ENCODE measurements around the gene SPNS2.
"Not testable (repeated sequence)": the region's sequence is repeated elsewhere in the genome, so short reads cannot be mapped to it uniquely, and the experiment has no call there.

Gene SPNS2

DNA sequence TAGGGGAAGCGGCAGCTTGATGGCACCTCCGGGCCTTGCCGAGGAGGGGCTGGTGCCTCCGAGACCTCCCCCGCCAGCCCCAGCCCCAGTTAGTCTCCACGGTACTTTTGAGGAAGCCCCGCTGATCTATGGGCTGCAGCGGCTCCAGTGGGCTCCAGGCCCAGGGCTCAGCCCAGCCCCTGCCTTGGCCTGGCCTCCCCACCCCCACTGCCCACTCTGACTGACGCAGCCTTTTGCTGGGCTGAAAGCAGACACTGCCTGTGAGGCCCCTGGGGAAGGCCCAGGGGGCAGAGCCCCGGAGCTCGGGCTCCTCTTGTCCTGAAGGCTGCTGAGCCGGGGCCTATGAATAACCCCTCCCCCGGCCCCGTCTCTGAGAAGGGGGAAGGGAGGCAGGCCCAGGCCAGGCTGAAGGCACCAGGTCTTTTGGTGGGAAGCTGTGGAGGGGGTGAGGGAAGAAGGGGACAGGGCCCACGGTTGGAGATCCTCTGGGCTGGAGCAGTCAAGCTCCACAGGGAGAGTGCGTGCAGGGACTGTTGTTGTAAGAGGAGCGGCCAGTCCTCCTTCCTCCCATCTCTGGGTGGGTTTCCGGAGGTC, 78.1 kb downstream of the SPNS2 start:
- DNase-seq = no peak

DNA sequence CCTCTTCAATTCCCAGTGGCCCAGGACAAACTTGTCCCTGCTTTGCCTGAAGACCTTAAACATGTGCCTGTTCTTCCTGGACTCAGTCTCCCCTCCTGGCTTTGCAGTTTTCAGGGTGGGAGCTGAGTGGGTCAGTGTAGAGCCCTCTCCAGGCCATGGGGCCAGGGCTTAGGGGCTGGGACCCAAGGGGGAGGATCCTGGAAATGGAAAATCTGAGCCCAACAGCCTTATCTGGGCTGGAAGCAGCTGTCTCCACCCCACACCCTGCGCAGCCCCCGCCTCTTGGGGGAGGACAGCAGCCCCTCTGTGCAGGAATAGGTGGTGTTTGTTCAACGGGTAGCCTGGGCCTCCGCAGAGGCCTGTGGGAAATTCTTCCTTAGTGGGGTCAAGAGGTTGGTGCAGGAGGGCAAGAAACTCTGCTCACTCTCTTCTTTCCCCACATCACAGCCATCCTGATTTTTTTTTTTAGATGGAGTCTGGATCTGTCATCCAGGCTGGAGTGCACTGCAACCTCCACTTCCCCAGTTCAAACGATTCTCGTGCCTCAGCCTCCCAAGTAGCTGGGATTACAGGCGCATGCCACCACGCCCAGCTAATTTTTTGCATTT, 78.8 kb downstream of the SPNS2 start:
- no peak for DNase-seq

DNA sequence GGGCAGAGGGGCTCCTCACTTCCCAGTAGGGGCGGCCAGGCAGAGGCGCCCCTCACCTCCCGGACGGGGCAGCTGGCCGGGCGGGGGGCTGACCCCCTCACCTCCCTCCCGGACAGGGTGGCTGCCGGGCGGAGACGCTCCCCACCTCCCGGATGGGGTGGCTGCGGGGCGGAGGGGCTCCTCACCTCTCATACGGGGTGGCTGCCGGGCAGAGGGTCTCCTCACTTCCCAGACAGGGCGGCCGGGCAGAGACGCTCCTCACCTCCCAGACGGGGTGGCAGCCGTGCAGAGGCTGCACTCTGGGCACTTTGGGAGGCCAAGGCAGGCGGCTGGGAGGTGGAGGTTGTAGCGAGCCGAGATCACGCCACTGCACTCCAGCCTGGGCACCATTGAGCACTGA, 79.7 kb downstream of the SPNS2 start:
- not testable (repeated sequence) for DNase-seq

DNA sequence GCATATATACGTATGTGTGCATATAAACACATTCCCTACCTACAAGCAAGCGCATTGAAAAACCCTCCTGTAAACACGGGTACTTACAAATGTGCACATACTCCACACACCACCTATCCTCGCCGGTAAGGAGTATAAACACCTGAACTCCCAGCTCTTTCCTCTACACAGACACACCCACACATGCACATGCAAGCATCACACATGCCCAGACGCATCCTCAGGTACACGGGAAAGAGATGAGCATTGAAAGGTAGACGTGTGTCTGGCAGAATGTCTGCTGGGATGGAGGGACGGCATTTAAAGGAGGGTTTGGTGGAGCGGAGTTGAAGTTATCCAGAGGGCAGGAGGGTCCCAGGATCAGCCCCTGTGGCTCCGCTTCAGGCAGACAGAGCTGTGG, 81.0 kb downstream of the SPNS2 start:
- DNase-seq = no peak

DNA sequence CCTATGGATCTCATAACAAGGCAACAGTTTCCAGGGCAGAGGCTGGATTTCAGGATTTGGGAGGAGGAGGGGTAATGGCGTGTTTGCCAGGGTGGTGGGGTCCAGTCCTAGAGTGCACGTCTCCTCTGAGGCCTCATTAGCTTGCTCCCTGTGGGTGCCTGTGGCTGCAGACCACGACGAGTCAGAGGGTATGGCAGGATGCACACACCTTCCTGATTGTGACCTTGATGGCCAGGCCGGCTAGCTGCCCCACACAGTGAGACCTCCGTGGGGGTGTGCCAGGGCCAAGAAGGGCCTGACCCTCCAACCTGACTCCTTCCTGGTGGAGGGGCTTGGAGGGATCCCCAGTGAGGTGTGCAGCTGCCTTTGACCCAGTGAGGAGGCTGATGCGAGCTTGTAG, 81.6 kb downstream of the SPNS2 start:
- no peak for DNase-seq

DNA sequence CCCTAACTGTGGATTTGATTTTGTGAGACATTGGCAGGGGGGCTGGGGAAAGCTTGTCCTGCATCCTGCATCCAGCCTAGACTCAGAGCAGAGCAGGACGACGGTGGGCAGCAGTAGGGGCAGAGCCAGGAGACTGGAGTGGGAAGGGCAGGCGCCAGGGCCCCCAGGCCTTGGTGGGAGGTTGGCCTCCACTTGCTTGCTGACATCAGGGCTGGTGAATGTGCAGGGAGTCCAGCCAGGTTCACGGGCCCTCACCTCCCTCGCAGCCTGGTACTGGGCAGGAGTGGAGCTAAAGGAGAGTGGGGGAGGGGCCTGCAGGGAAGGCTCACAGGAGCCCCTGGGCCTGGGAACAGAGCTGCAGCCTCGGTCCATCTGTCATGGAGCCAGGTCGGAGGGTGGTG, 83.4 kb downstream of the SPNS2 start:
- no peak for DNase-seq

DNA sequence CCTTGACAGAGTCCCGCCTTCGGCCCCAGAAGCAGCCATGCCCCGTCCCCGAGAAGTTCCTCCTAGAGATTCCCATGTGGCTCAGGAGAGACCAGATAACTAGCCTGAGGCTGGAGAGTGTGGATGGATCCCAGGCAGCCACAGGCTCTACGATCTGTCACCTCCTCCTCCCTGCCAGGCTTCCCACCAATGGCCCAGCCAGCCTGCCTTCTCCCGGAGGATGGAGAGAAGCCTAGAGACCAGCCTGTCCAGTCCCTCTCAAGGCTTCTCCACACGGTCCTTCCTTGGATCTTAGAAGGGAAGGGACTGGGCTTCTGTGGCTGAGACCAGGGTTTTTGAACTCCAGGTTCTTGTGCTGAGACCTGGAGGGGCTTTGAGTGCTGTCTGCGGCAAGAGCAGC, 84.0 kb downstream of the SPNS2 start:
- DNase-seq = no peak

DNA sequence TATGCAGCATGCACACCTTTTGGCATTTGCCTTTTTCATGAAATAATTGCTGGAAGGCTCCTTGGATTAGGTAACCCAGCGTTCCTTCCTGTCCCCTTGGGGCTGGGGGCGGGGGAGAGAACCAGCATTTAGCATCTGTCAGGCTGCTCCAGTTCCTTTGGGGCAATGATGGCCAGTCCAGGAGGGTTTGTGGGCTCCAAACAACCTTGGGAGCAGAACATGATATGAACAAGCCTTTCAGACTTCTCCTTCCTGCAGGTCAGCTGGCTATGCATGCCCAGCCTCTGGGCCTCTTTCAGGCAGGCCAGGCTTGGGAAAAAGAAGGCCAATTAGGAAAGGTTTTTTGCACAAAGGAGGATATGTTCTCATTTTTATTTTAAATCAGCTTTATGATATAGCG, 84.5 kb downstream of the SPNS2 start:
- DNase-seq = no peak

DNA sequence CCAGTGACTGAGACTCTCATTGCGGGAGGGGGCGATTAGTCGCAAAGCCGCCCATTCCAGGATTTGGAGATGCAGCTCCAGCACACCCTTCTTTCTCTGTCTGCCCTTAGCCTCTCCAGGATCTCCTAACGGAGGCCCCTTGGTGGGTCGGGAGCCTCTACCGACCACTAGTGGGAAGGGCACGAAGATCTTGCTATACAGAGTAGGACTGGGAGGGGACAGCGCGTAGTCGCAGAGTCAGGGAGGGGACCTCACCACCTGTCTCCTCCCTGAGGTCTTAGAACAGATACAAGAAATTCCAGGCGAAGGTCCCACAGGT, 85.1 kb downstream of the SPNS2 start:
- no peak for DNase-seq

DNA sequence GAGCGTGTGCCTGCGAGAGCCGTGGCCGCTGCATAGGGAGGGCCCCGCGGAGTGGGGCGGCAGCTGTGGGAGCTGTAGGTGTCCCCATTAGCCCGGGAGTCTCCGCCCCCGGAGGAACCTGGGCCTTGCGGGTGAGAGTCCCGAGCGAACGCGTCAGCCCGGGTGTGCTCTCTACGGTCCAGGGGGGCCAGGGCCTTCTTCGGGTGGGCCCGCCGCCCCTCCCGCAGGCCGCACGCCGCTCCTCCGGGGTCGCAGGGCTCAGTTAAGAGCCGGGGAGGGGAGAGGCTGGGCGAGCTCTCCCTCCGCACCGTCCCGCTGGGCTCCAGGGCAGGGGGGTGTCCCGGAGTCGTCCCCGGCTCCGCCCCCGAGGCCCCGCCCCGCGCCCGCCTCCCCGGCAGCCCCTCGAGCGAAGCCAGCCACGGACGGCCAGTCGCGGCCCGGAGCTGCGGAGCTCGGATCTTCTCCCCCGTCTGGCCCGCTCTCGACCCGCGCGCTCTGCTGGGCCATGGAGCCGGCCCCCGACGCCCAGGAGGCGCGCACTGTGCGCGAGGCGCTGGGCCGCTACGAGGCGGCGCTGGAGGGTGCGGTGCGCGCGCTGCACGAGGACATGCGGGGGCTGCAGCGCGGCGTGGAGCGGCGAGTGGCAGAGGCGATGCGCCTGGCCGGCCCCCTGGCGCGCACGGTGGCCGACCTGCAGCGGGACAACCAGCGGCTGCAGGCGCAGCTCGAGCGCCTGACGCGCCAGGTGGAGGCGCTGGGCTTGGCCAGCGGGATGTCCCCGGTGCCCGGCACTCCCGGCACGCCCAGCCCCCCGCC, 85.6 kb downstream of the SPNS2 start, which contains the start of gene SMTNL2:
Gene SMTNL2, plus strand, starts transcription at position 429 of the 816 bp plus-strand sequence. Its CDS starts 77 bp downstream, at position 506.
- DNase-seq = peak in 1 of 3 donors; percentile 53

DNA sequence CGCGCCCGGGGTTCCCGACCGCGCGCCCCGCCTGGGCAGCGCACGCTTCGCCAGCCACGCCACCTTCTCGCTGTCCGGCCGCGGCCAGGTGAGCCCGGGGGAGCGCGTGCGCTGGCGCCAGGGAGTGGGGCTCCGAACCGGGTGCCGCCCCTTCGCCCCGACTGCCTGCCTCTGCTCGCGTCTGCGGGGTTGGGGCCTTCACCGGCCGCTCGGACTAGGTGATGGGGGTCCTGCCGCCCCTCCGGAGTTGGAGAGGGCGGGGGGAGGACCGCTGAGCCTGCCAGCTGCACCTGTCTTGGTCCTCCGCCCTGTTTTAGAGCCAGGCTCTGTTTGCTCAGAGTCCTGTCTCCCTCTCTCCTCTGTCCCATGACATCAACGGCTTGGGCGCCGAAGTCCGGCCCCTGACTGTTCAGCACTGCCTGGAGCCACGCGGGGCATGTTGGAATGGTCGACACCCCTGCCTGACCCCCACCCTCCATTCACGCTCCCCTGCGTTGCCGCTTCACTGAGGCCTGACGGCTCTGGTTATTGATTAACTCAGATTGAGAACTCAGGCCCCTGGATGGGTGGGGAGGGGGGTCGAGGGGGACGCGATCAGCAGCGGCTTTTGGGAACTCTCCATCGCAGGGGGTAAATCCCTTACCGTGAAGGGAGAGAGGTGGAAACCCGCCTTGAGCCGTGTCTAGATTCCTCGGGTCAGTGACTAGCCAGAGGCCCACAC, 86.4 kb downstream of the SPNS2 start:
- DNase-seq = no peak

DNA sequence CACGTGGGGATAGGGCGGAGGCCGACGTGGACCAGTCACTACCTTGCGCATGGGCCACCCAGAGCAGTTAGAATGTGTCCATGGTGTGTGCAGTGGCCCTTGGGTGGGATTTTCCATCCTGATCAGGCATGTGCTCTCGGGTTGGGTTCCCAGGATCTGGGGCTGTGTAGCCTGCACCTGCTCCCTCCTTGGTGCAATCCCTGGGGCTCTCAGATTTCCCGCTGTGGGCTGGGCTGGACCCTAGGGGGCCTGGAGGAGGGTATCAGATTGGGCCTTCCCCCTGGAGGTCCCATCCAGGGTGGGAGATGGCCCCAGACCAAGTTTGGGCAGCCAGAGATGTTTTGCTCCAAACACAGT, 86.9 kb downstream of the SPNS2 start:
- no peak for DNase-seq

DNA sequence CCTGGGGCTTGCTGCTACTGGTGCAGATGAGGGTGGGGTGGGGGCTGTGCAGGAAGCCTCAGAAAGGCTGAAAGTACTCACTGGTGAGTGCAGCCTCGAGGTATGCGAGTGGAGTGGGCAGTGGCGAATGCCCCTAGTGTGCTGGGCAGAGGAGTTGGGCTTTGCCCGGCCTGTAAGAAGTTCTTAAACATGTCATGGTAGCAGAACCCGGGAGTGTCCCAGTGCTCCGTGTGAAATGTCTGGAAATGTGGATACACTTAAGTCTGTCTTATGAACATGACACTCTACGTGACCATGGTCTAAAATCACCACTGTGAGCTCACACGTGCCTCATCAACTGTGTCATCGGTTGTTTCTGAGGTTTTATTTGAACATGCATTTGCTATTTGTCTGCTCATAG, 87.4 kb downstream of the SPNS2 start:
- DNase-seq = no peak

DNA sequence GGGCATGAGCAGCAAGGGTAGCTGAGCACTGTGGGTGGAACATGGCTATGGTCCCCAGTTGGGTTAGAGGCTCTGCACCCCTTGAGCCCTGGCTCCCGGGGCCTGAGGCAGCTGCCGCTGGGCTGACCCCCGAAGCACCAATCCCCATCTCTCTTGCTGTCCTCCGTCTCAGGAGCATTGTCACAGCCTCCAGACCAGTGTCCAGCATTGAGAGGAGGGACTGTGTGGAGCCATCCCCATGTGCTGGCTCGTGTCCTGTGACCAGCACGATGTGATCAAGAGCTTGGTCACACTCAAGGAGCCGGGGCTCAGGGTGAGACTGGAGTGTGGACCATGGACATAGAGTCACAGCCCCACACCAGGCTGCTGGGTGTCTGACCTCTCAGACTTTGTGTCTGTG, 88.5 kb downstream of the SPNS2 start:
- DNase-seq = no peak

DNA sequence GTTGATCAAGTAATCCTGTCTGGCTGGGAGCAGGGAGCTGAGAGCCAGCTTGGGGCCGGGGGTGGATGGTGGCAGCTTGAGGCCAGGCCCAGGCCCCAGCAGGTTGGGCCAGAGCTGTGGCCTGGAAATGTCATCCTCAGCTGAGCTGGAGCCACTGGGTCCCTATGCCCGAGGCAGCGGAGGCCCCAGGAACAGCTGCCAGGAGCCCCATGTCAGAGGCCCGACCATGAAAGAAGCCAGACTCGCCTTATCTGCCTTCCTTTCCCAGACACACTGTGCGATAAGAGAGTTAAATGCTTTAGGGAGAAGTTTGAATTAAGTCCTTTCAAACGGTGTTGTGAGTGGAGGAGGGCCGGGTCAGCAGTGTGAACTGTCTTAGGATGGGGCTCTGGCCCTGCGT, 89.1 kb downstream of the SPNS2 start:
- DNase-seq = no peak

DNA sequence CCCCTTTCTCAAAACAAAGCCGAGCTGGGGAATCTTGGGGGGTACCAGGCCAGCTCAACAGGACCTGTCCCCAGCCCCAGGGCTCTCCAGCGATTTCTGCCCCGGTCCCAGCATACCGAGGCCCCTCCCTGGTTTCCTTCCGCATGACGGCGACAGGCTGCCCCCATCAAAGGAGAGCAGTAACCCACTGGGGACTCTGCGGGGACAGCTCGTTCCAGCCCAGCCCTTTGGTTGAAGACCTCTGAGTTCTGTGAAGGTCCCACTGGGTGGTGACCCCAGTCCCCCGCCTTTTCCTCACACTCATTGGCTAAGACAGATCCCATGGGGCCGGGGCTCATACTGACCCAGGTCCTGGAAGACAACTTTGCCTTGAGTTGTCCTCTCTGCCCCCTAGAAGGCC, 89.7 kb downstream of the SPNS2 start:
- DNase-seq = no peak

Measured in suppressor macrophage treated with lipopolysaccharide for 1 hour (primary cell).